Large intestine (tissue), 3 donors: ENCODE data around the gene HMHB1. TPM values are rescaled to one million over a fixed set of nuclear protein-coding genes. Genes with fewer than 3 reads are reported as not detected.

Experiments
- DNase-seq, 2 donors: peaks; one replicate each; pipeline versions ENCODE4 v3.0.0 to v3.0.0-alpha.2; 2013
- H3K27ac ChIP-seq: one replicate; pipeline ENCODE4 v1.5.1; 2013; ENCODE audit warnings: low read length
- H3K27me3 ChIP-seq: 2 replicates; pipeline ENCODE4 v1.6.1; 2013; ENCODE audit warnings: low read length; ENCODE audit not compliant: control insufficient read depth, insufficient read depth
- H3K36me3 ChIP-seq: 2 replicates; pipeline ENCODE4 v1.6.1; 2013; ENCODE audit warnings: low read length; ENCODE audit not compliant: control insufficient read depth, insufficient read depth
- H3K4me1 ChIP-seq: one replicate; pipeline ENCODE4 v1.6.1; 2013; ENCODE audit warnings: low read length; ENCODE audit not compliant: control insufficient read depth, insufficient read depth
- H3K4me3 ChIP-seq: one replicate; pipeline ENCODE4 v1.5.1; 2013; ENCODE audit warnings: low read length
- H3K9me3 ChIP-seq: one replicate; pipeline ENCODE4 v1.6.1; 2013; ENCODE audit warnings: mild to moderate bottlenecking, low read depth, low read length, moderate library complexity; ENCODE audit not compliant: control insufficient read depth
- WGBS: methylation state at CpG from one replicate; pipeline ENCODE4 v1.1.5; 2013; ENCODE audit warnings: low lambda C conversion rate; ENCODE audit not compliant: insufficient coverage; 5-methylcytosine and 5-hydroxymethylcytosine counted together
- polyA plus RNA-seq: library from polyadenylated mRNA; unstranded; fragments of 120-200 nt; gene quantifications from one replicate; pipeline ENCODE4 v1.2.1, GENCODE V29; 2013

Gene HMHB1
- polyA plus RNA-seq, 1 donor: not detected

GRCh38 chr5:143865426-143866025 is 53.6 kb downstream of the HMHB1 start:
- Histone ChIP-seq H3K4me1 (no peaks in the 10 kb centered on the region), H3K9me3 (no peaks in the 10 kb centered on the region), H3K27me3 (no peaks in the 10 kb centered on the region), H3K4me3 (no peak overlapping the region), H3K27ac (no peak overlapping the region), H3K36me3 (no peaks in the 10 kb centered on the region)
- WGBS: 67% methylated on average over 1 of the region's 8 CpGs
- DNase-seq: no peak
